GM18861 (cell line): ENCODE measurements around the gene NACA2.
A peak's percentile ranks its signal among the peaks of the same experiment; 100 is the strongest.
"Not testable (repeated sequence)": the region's sequence is repeated elsewhere in the genome, so short reads cannot be mapped to it uniquely, and the experiment has no call there.

Experiments used
- ATAC-seq: cut with Tn5 transposase; IDR thresholded peaks from one replicate; pipeline ENCODE4 v1.9.1; 2021; ENCODE audit not compliant: unreplicated experiment

The NACA2 gene

GRCh38 chr17:61600621-61601020 is 9.6 kb upstream of the NACA2 start:
- no peak for ATAC-seq

- ATAC-seq, result no peak
Measured at GRCh38 chr17:61599608-61600007, 8.6 kb upstream of the NACA2 start.

DNA sequence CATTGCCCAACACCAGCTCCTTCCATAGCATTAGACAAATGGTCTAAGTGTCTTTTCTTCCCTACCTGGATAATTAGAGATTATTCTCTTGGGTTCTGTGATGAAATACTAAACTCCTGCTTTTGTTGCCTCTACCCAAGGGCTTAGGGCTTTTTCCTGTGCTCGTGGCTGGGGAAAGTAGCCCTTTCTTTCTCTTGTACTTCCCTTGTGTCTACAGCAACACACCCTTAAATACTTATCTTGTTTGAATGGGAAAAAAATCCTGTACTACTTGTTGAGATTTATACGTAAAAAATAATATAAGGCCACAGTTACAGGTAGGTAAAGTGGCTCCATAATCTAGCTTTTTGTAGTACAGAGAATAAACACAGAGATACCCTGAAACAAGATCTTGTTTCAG is 7.0 kb upstream of the NACA2 start:
- no peak for ATAC-seq

- ATAC-seq, result no peak
Measured at GRCh38 chr17:61597607-61598006, 6.6 kb upstream of the NACA2 start.

GRCh38 chr17:61595418-61596186 is 4.6 kb upstream of the NACA2 start:
- ATAC-seq, result no peak

DNA sequence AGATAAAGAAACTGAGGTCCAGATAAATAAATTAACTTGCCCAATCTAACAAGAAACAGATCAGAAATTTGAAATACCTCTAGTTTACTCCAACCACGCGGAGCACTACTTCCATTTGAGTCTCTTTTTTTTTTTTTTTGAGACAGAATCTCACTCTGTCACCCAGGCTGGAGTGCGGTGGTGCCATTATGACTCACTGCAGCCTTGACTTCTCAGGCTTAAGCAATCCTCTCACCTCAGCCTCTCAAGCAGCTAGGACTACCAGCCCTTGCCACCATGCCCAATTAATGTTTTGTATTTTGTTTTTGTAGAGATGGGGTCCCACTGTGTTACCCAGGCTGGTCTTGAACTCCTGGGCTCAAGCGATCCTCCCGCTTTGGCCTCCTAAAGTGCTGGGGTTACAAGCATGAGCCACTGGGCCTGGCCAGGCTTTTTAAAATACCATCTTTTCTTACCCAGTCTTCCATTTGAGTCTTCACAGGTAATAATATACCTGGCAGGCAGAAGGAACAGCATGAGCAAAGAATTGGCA is 3.3 kb upstream of the NACA2 start:
- no peak for ATAC-seq

- ATAC-seq, result no peak
Measured at GRCh38 chr17:61593426-61593825, 2.4 kb upstream of the NACA2 start.

DNA sequence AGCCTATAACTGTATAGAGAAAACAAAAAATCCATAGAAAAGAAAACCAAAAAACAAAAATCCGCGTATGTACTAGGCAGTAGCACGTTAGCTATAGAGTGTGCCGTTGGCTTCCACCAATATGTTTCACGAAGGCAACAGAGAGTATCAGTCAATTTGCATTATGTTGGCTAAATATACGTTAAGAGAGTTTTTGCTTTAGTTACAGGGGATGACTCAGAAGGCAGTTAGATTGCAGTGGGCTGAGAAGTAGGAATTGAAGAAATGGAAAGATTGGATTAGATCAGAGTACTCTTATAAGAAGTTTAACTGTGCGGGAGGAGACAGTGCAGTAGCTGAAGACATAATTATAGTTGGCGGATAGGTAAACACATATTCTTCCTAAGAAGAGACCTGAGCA is 911 bp upstream of the NACA2 start:
- ATAC-seq, result no peak

GRCh38 chr17:61589990-61590389 is 1.0 kb downstream of the NACA2 start:
- no peak for ATAC-seq

GRCh38 chr17:61587807-61588660 is 3.0 kb downstream of the NACA2 start:
- no peak for ATAC-seq

DNA sequence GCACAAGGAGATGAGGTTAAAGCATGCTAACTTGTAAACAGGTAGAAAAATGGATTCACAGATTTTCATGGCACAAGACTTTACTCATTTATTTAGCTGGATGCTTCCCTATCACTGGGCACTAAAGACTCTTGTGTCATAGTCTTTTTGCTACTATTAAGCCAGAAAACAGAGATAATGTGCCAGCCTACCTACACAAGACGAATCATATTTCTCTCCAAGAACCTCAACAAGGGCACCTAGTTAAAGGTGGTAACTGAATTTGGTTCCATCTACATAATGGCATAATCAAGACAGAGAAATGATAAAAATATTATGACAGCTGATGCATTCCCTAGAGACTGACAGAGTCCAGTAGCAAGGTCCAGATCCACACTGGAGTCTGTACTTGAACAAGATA is 3.8 kb downstream of the NACA2 start:
- no peak for ATAC-seq

DNA sequence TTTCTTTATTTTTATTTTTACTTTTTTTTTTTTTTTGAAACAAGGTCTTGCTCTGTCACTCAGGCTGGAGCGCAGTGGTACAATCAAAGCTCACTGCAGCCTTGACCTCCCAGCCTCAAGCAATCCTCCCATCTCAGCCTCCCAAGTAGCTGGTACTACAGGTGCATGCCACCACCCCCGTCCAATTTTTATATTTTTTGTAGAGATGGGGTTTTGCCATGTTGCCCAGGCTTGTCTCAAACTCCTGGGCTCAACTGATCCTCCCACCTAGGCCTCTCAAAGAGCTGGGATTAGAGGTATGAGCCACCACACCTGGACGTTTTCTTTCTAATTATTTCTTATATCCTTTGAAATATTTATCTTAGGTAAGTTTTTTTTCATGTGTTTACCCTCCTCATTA is 4.4 kb downstream of the NACA2 start:
- not testable (repeated sequence) for ATAC-seq

DNA sequence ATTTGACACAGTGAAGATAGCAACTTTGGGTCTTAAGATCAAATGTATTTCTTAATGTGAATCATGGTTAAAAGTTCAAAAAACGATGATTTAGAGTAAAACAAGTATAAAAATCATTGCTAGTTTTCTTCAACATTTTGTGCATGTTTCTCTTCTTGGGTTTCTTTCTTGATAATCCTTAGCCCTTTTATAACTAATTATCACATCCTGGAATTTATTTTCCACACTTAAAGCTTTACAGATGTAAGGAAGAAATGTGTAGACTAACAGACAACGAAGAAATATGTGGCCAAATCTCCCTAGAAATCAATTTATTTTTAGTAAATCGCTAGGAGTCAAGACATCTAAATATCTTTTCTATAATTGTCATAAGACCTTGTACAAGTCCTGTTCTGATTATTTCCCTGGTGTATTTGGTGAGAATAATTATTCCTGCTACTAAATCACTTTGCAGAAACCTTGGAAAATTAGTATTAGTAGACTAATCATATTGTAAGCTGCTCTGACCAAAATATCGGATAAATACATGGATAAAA is 4.9 kb downstream of the NACA2 start:
- ATAC-seq, result no peak

DNA sequence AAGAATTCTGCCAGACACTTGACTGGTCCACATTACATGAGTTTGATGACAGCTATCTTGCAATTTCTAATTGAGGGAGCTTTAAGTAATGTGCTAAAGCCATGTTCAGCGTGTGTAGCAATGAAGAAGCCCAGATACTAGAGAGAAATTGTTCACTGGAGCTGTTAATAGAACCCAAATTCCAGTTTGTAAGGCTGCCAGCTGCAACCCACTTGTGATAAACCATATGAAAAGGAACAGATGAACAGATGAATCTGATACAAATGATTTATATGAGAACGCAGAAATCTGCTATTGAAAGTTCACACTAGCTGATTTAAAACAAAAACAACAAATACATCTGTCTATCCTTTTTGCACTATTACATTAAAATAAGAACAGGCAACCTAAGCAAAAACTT is 6.2 kb downstream of the NACA2 start:
- ATAC-seq, result no peak

DNA sequence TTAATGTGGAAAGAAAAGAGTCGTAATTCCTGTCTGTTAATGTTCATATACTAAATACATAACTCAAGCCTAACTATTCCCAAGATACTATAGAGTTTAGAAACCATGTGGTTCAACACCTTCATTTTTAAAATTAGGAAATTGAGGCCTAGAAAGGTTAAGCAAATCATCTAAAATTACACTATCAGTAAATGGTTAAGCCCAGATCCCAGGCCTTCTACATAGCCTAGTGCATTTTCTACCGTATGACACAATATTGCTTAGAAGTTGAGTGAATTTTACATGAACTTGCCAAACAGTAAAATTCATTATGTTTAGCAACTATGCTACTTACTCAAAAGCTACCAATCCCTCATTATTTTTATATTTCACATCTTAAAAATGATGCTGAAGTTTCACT is 6.8 kb downstream of the NACA2 start:
- no peak for ATAC-seq

- no peak for ATAC-seq
Measured at GRCh38 chr17:61583660-61584264, 7.3 kb downstream of the NACA2 start.

DNA sequence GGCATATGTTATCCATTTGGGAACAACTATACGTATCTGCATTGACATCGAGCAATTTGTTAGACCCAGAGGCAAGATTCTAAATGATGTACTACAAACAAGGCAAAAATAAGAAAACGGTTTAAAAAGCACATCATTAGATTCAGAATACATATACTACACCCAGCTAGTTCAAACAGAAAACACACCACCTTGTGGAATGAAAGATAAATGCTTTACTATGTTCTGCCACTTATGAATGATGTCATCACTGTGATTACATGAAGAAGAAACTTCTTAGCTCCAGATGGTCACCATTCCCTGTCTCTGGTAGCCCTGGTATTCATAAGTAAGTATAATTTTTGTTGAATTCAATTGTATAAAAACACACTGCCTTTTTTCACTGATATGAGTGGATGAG is 7.8 kb downstream of the NACA2 start:
- ATAC-seq, result peak; percentile 64

DNA sequence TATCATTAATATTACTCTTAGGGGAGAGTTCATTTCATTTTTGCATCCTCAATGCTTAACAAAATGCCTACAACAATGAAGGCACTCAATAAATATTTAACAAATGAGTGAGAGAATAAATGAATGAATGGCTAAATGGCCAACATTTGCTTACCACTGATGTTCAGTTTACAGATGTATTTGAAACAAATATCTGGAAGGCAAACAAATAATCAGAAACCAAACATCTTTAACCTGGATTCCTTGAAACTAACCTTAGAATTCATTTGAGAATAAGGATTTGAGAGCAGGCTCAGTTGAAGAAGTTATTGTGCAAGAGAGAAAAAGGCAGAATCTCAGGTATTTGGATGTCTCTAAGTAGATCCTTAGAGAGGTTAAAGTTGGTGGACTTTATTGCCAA is 8.4 kb downstream of the NACA2 start:
- no peak for ATAC-seq

- no peak for ATAC-seq
Measured at GRCh38 chr17:61581611-61582349, 9.2 kb downstream of the NACA2 start.

GRCh38 chr17:61580502-61580901 is 10.5 kb downstream of the NACA2 start:
- ATAC-seq, result no peak

DNA sequence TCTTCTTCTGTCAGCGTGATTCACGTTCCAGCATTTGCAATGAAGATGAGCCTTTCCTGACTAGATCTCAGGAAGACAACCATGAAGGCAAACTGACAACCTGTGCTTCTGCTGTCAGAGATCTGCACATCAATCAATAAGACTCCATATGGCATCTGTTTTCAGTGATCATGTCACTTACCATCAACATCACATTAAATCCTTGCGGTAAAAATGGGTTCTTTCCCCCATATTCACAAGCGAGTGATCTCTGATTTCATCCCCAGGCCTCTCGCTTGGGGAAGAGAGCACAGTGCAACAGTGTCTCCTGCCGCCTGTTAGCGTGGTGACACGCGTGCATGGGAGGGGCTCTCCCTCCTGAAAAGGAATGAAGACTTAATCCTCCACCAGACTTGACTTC is 11.1 kb downstream of the NACA2 start:
- ATAC-seq, result no peak
